Neuron (in vitro differentiated cells): Measurements from ENCODE around the gene EEFSEC.

Source experiments
- H2AFZ ChIP-seq: one replicate; pipeline ENCODE4 v1.6.1; 2013; ENCODE audit warnings: low read depth, mild to moderate bottlenecking, inconsistent platforms, low read length, moderate library complexity
- H3K27me3 ChIP-seq: one replicate; pipeline ENCODE4 v1.6.1; 2013; ENCODE audit warnings: low read length; ENCODE audit not compliant: insufficient read depth
- H3K36me3 ChIP-seq: one replicate; pipeline ENCODE4 v1.6.1; 2013; ENCODE audit warnings: low read length; ENCODE audit not compliant: insufficient read depth
- H3K4me1 ChIP-seq: one replicate; pipeline ENCODE4 v1.6.1; 2013; ENCODE audit warnings: low read length; ENCODE audit not compliant: insufficient read depth
- H3K4me3 ChIP-seq: 2 replicates; pipeline ENCODE4 v1.5.1; 2013; ENCODE audit warnings: mild to moderate bottlenecking, low read length, moderate library complexity
- H3K9me3 ChIP-seq: one replicate; pipeline ENCODE4 v1.6.1; 2013; ENCODE audit warnings: low read length

Gene EEFSEC

GRCh38 chr3:128432301-128432970, 279.2 kb downstream of the EEFSEC start:
- H3K36me3 ChIP-seq: no peaks in the 10 kb centered on the region
- peaks cover 20% of the 10 kb centered on the region for H3K4me1 ChIP-seq
- no peak overlapping the region for H3K4me3 ChIP-seq
- H3K9me3 ChIP-seq: no peaks in the 10 kb centered on the region
- peaks cover 76% of the 10 kb centered on the region for H3K27me3 ChIP-seq
- no peak overlapping the region for H2AFZ ChIP-seq

- H3K4me1 ChIP-seq: peaks cover 14% of the 10 kb centered on the region
- H3K9me3 ChIP-seq: no peaks in the 10 kb centered on the region
- H2AFZ ChIP-seq: no peak overlapping the region
- H3K4me3 ChIP-seq: peak overlapping the region; percentile 26
- no peaks in the 10 kb centered on the region for H3K36me3 ChIP-seq
- H3K27me3 ChIP-seq: peaks cover 70% of the 10 kb centered on the region
Measured at GRCh38 chr3:128432971-128433836, 279.9 kb downstream of the EEFSEC start.

GRCh38 chr3:128433837-128434165, 280.5 kb downstream of the EEFSEC start:
- H3K4me1 ChIP-seq: peaks cover 11% of the 10 kb centered on the region
- no peaks in the 10 kb centered on the region for H3K9me3 ChIP-seq
- H3K27me3 ChIP-seq: peaks cover 64% of the 10 kb centered on the region

GRCh38 chr3:128434524-128434923, 281.2 kb downstream of the EEFSEC start:
- H3K27me3 ChIP-seq: peaks cover 64% of the 10 kb centered on the region
- no peaks in the 10 kb centered on the region for H3K36me3 ChIP-seq
- no peaks in the 10 kb centered on the region for H3K9me3 ChIP-seq
- H3K4me3 ChIP-seq: no peak overlapping the region
- peaks cover 11% of the 10 kb centered on the region for H3K4me1 ChIP-seq
- H2AFZ ChIP-seq: no peak overlapping the region

More at GRCh38 chr3:128433837-128434165, 280.5 kb downstream of the EEFSEC start:
- no peak overlapping the region for H3K4me3 ChIP-seq
- H3K36me3 ChIP-seq: no peaks in the 10 kb centered on the region
- no peak overlapping the region for H2AFZ ChIP-seq

GRCh38 chr3:128435058-128435457, 281.8 kb downstream of the EEFSEC start:
- Histone ChIP-seq H3K27me3 (peaks cover 64% of the 10 kb centered on the region), H3K9me3 (no peaks in the 10 kb centered on the region), H3K4me3 (no peak overlapping the region), H2AFZ (no peak overlapping the region), H3K36me3 (no peaks in the 10 kb centered on the region), H3K4me1 (peaks cover 11% of the 10 kb centered on the region)

- H3K9me3 ChIP-seq: no peaks in the 10 kb centered on the region
- H3K27me3 ChIP-seq: peaks cover 64% of the 10 kb centered on the region
- no peaks in the 10 kb centered on the region for H3K36me3 ChIP-seq
- no peak overlapping the region for H3K4me3 ChIP-seq
- no peak overlapping the region for H2AFZ ChIP-seq
- peaks cover 11% of the 10 kb centered on the region for H3K4me1 ChIP-seq
Measured at GRCh38 chr3:128435561-128435960, 282.3 kb downstream of the EEFSEC start.

GRCh38 chr3:128436214-128436613, 282.9 kb downstream of the EEFSEC start:
- no peak overlapping the region for H2AFZ ChIP-seq
- H3K36me3 ChIP-seq: no peaks in the 10 kb centered on the region
- H3K4me3 ChIP-seq: no peak overlapping the region
- H3K9me3 ChIP-seq: no peaks in the 10 kb centered on the region
- H3K4me1 ChIP-seq: peaks cover 9% of the 10 kb centered on the region
- H3K27me3 ChIP-seq: peaks cover 63% of the 10 kb centered on the region

GRCh38 chr3:128438488-128439072, 285.3 kb downstream of the EEFSEC start:
- H3K9me3 ChIP-seq: no peaks in the 10 kb centered on the region
- H3K27me3 ChIP-seq: peaks cover 57% of the 10 kb centered on the region
- no peak overlapping the region for H2AFZ ChIP-seq
- no peaks in the 10 kb centered on the region for H3K36me3 ChIP-seq
- no peak overlapping the region for H3K4me3 ChIP-seq
- no peaks in the 10 kb centered on the region for H3K4me1 ChIP-seq

- Histone ChIP-seq H3K4me3 (no peak overlapping the region), H3K4me1 (no peaks in the 10 kb centered on the region), H3K27me3 (peaks cover 52% of the 10 kb centered on the region), H2AFZ (no peak overlapping the region), H3K36me3 (no peaks in the 10 kb centered on the region), H3K9me3 (no peaks in the 10 kb centered on the region)
Measured at GRCh38 chr3:128439226-128439625, 285.9 kb downstream of the EEFSEC start.

- H3K27me3 ChIP-seq: peaks cover 36% of the 10 kb centered on the region
Measured at GRCh38 chr3:128442070-128442469, 288.8 kb downstream of the EEFSEC start.

GRCh38 chr3:128442949-128443348, 289.7 kb downstream of the EEFSEC start:
- no peak overlapping the region for H2AFZ ChIP-seq
- H3K27me3 ChIP-seq: peaks cover 42% of the 10 kb centered on the region
- no peaks in the 10 kb centered on the region for H3K4me1 ChIP-seq
- H3K4me3 ChIP-seq: no peak overlapping the region
- H3K36me3 ChIP-seq: no peaks in the 10 kb centered on the region
- peaks cover 8% of the 10 kb centered on the region for H3K9me3 ChIP-seq

More at GRCh38 chr3:128442070-128442469, 288.8 kb downstream of the EEFSEC start:
- no peaks in the 10 kb centered on the region for H3K36me3 ChIP-seq
- peaks cover 5% of the 10 kb centered on the region for H3K9me3 ChIP-seq
- H3K4me1 ChIP-seq: no peaks in the 10 kb centered on the region
- H2AFZ ChIP-seq: no peak overlapping the region
- no peak overlapping the region for H3K4me3 ChIP-seq

- Histone ChIP-seq H3K36me3 (no peaks in the 10 kb centered on the region), H2AFZ (no peak overlapping the region), H3K4me3 (no peak overlapping the region), H3K9me3 (peaks cover 8% of the 10 kb centered on the region), H3K27me3 (peaks cover 42% of the 10 kb centered on the region), H3K4me1 (no peaks in the 10 kb centered on the region)
Measured at GRCh38 chr3:128443771-128444170, 290.5 kb downstream of the EEFSEC start.

GRCh38 chr3:128445357-128445756, 292.1 kb downstream of the EEFSEC start:
- Histone ChIP-seq H3K27me3 (peaks cover 41% of the 10 kb centered on the region), H3K36me3 (no peaks in the 10 kb centered on the region), H2AFZ (no peak overlapping the region), H3K9me3 (peaks cover 11% of the 10 kb centered on the region), H3K4me1 (no peaks in the 10 kb centered on the region), H3K4me3 (no peak overlapping the region)
